HG02973 (cell line): ENCODE measurements around the gene HYDIN.
"Not testable (repeated sequence)": the region's sequence is repeated elsewhere in the genome, so short reads cannot be mapped to it uniquely, and the experiment has no call there.

Experiments used
- ATAC-seq: cut with Tn5 transposase; IDR thresholded peaks from one replicate; pipeline ENCODE4 v1.9.1; 2021; ENCODE audit warnings: moderate library complexity; ENCODE audit not compliant: unreplicated experiment

Gene HYDIN

DNA sequence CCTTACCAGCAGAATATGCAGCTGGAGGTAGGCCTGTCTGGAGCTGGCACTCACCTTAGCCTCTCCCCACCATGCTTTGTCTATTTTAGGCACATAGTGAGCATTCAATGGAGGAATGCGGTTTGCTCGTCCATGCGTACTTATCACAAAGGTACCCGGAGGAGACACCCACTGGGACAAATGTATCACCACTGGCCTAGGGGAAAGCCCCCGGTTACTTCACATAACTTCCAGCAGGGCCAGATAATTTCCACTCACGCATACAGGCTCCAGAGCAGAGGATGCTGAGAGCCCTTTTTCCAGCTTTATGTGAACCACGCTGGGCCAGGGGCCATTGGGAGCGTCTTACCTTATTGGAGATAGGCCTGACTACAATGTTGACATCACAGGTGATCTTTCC lies 348.2 kb downstream of the HYDIN start:
- ATAC-seq = not testable (repeated sequence)

DNA sequence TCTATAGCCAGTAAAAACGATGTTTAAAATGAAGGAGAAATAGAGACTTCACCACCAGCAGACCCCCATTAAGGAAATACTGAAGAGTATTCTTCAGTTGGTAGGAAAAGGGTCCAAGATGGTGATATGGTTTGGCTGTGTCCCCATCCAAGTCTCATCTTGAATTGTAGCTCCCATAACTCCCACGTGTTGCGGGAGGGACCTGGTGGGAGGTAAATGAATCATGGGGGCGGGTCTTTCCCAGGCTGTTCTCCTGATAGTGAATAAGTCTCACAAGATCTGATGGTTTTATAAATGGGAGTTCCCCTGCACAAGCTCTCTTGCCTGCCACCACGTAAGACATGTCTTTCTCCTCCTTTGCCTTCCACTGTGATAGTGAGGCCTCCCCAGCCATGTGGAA lies 352.6 kb downstream of the HYDIN start:
- ATAC-seq = not testable (repeated sequence)

DNA sequence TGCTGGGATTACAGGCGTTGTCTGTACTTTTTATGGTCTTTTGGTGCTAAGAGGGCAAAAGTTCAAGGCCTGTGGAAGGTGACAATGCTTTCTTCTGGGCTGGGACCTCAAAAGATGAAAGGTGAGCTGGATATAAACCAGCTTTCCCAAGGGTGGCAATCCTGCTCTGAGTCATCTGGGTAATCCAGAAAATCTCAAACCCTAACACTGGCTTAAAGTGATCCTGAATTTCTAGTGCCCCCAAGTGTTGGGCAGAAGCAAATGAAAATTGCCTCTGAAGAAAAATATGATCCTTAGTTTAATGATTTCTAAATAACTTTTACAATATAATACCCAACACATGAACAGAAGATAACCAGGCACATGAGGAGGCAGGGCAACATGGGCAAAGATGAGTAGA lies 354.1 kb downstream of the HYDIN start:
- not testable (repeated sequence) for ATAC-seq

DNA sequence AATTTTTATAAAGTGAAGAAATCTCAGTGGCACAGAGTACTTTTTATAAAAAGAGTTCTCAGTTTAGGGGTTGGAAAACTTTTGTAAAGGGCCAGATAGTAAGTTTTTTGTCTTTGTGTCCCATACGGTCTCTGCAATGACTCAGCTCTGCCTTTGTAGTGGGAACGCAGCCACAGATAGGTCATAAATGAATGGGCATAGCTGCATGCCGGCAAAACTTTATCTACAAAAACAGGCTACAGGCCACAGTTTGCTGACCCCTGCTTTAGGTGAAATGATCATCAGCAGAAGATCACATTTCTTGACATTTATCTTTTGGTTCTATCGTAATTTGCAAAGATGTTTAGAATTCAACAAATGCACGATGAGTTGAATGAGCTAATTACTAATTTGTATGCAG lies 365.8 kb downstream of the HYDIN start:
- not testable (repeated sequence) for ATAC-seq

DNA sequence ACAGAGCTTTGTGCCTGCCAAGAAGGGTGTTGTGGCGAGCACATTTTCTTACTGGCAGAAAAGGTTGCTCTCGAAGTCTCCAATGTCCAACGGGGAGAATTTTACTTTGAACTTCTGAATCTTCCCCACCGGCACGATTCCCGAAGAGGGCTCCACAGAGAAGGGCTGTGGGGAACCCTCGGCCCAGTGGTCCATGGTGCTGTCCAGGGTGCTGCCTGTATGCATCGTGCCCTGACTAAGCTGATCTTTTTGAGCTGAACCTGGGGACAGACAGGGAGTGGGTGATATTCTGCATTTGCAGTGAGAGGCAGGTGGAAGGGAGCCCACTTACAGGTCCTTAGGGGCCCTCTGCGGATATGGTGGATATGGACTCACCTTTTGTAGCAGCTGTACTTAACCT lies 368.5 kb downstream of the HYDIN start:
- not testable (repeated sequence) for ATAC-seq

DNA sequence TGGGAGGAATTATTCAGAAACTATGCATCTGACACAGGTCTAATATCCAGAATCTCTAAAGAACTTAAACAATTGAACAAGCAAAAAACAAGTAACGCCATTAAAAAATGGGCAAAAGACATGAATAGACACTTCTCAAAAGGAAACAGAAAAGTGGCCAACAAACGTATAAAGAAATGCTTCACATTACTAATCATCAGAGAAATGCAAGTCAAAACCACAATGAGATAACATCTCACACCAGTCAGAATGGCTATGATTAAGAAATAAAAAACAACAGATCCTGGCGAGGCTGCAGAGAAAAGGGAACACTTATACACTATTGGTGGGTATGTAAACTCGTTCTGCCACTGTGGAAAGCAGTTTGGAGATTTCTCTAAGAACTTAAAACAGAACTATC lies 379.2 kb downstream of the HYDIN start:
- not testable (repeated sequence) for ATAC-seq

DNA sequence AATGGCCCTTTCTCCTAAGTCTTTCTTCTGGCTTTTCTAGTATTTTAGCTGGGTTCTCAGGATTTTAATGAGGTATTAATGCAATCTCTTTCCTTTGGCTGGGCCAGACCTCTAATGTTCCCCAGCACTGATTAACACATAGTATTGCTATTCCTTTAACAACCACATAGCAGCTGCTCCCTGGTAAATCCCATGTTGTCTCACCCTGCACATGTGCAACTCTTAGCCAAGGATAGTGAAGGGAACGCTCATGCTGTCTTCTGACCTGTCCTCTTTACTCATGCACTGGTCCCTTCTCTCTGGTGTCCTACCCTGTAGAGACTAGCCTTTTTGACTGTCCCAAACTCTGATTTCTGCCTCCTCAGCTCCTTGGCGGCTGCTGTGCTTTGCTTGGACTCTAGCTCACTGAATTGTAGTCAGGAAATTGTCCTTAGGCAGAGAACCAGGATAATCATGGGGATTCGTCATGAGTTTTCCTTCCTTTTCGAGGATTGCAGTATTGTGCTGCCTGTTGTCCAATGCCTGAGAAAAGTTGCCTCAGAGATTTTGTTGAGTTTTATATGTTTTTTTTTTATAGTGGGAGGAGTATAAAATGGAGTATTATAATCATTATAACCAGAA lies 406.9 kb downstream of the HYDIN start:
- not testable (repeated sequence) for ATAC-seq

DNA sequence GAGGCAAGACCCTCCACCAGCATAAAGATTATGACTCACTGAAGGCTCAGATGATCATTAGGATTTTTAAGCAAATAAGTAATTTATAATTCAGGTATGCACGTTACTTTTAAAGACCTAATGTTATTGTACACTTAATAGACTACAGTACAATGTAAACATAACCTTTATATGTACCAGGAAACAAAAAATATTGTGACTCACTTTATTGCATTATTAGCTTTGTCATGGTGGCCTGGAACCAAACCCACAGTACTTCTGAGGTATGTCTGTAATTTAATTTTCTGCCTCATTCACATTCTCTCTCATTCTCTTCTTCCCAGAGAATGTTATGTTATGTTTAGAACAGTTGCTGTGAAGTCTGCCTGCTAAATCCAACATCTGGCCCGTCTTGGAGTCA lies 407.8 kb downstream of the HYDIN start:
- not testable (repeated sequence) for ATAC-seq

DNA sequence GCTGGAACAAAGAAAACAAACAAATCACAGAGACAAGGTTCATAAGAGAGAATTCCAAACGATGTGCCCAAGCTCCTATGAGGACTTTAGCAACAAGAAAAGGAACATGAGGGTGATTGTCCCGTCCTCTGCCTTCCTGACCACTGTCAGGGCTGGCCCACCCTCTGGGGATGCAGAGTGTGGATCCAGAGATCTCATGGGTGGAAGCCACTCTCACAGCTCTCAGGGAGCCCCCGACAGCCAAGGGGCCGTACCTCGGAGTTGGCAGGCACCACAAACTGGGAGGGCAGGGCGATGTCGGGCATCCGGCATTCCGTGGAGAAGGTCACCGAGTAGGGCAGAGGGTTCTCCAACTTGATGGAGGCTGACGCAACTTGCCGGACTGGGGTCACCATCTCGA lies 412.4 kb downstream of the HYDIN start:
- not testable (repeated sequence) for ATAC-seq

DNA sequence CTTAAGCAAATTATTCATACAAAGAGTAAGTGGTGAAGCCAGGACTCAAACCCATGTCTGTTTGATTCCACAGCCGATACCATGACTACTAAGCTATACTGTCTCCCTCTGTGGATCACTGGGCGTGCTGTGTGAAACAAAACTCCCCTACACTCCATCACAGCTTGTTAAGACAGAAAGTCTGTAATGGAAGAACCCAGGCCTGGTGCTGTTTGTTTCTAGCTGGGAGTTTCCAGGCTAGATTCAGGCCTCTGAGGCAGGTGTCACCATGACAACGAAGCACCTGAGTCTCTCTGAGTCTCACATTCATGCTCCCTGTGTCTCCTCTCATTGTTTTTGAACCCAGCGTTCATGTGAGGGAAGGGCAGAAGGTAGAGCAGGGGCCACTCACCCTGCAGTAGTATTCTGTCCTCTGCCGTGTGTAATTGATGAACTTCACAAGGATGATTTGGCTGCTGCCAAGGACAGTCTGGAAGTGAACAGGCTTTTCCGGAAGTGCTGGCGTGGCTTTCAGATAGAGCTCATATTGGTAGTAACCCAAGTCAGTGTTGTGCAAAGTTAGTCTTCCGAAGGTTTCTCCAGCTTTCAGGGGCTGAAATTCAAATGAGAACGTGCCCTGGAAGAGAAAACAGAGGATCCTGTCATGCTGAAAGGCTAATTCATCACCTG lies 421.0 kb downstream of the HYDIN start:
- peak; percentile 69 for ATAC-seq

DNA sequence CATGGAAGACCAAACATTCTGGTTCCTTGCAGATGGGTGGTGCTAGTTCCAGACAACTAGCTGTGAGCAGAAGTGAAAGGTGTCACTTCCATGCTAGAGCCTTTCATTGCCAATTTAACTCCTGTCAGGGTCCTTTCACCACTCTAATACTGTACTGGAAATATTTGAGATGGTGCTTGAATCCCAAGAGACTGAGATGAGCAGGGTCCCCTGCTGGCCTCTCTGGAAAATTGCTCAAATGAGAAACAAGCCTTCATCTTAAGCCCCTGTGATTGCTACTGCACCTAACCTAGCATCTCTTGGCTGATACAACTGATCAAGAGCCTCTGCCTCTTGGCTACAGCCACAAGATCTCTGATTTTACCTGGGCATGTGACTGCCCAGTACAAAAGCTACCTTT lies 422.2 kb downstream of the HYDIN start:
- ATAC-seq = no peak

DNA sequence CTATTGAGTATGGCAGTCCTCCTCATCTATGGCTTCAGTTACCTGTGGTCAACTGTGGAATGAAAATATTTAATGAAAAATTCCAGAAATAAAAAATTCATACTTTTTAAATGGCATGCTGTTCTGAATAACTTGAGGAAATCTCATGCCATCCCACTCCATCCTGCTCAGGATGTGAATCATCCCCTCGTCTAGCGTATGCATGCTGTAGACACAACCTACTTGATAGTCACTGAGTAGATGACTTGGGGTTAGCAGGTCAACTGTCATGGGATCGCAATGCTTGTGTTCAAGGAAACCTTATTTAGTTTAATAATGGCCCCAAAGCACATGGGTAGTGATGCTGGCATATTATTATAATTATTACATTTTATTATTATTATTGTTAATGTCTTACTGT lies 424.7 kb downstream of the HYDIN start:
- ATAC-seq = no peak

DNA sequence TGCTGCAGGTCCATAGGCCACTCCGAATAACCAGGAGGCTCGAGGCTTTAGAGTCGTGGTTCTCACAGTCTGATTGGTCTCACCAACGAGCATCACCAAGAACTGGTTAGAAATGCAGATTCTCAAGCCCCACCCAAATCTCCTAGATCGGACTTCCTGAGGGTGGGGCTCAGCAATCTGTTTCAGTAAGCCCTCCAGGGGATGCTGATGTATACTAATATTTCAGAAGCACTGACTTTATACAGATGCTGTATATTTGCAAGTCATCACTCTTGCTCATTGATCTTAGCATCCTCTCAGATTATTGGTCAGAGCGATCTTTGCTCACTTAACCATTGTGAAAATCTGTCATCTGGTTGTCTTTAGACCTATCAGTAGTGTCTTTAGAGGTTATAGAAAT lies 425.1 kb downstream of the HYDIN start:
- ATAC-seq = no peak

DNA sequence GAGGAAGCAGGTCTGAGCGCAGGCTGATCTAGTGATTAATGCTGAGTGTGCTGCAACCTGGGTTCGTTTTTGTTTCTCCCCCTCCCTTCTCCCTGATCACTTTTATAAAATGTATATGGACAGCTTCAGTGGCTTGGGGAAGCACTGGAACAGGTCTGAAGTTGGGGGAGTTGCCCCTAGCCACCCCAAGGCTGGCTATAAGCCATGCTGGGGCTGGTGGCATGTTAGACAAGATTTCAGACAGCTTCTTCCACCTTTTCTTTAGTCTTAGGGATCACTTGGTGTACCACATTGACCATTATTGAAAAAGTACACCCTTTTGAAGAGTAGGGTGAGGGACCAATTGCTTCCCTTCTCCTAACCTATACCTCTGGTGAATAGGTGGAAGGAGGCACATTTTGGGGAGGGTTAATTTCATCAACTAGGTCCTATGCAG lies 425.8 kb downstream of the HYDIN start:
- no peak for ATAC-seq

DNA sequence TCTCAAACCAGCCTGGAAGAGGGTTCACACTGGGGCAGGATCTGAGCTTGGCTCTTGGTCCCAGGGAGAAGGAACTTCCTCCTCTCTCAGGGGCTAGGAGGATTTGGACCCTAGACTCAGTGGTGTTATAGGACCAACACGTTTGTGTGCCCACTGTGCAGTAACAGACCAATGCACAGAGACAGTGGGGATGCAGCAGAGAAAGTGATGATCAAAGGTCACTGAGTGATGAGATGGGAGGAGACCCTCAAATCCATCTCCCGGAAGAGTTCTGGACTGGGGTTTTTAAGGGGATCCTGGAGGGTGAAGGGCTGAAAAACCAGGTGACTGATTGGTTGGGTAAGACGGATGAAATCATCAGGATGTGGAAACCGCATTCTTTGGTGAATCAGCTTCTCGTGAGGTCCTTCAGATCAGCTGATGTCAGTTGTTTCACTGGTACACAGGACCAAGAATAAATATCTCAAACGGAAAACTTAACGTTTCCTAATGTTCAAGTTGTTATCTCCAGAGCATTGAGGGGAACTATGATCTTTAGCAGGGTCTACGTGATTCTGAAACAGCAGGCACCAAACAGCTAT lies 426.3 kb downstream of the HYDIN start:
- no peak for ATAC-seq

DNA sequence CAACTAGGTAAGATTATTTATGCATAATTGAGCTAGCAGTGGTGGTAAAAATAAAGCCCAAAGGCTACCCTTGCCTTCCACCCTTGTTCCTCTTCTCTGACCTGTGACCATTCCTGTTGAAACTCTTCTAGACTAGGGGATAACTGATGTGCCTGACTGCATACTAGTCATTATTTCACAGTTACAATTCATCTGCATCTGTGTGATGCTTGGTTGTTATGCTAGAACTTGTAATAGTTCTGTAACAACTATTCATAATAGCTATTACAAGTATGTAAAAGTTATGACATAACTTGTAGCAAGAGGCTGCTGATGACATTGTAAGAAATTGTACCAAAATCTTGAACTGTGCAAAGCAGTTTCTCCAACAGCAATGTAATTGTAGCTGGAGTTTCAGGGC lies 427.2 kb downstream of the HYDIN start:
- ATAC-seq = no peak

DNA sequence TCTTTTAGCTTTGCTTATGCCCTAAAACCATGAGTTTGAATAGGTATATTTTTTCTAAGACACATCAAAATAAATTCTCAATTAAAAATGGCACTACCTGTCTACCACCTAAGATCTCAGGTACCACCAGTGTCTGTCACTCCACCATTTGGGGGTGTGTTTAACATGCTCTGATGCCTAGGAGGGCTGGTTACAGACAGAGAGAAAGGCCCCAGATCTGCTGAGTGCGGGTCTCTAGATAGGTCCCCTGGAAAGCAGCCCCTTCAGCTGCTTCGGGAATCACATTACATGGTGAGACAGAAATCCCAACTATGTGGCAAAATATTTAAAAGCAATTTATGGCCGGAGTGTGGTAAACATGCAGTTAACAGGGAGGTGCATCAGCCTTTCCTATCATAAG lies 428.9 kb downstream of the HYDIN start:
- ATAC-seq = no peak

DNA sequence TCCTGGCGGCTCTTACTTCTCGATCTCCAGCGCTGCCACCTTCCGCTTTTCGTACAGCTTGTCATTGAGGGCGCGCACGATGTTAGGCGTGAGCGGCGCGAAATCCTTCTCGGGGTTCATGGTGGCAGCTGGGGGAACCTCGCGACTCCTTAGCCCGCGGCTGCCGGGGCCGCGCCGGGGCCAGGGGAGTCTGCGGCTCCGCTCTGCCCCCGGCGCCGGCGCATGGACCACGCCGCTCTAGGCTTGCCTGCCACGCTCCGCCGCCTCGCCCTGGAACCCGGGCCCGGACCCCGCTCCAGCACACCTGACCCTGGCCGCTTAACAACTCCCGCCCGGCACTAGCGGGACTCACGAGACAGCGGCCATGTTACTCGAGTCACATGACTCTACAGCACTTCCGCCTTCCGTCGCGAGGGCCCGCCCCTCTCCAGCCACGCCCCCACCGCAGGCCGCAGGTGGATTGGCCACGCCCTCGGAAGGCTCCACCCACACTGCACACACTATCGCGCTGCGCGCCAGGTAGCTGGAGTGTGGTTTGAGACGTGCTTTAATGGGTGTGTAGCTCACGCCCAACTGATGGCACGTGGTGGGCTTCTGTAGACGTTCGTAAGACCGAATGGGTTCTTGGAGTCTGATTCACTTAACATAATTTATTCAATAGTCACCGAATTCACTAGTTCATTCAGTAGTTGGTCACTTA lies 429.6 kb downstream of the HYDIN start, which contains the start of gene VAC14:
Gene VAC14, minus strand, starts transcription at position 378 of the 700 bp plus-strand sequence. Its CDS starts 258 bp downstream, at position 120.
- peak; percentile 93 for ATAC-seq

DNA sequence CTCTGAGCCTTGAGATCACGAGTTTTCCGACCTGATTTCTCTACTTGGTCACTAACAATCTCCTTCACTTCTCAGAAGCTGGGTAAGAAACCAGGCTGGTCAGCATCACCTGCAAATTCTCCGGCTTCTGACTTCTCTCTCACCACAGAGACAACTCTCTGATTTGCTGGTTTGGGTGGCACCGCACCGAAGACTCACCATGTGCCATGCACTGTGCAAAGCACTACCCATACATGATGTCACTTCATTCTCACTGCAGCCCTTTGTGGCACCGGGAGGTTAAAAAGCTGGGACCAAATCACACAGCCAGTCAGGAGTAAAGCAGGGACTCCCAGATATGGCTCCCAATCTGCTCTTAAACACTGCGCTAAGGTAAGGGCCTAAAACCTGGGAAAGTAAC lies 430.2 kb downstream of the HYDIN start:
- no peak for ATAC-seq

DNA sequence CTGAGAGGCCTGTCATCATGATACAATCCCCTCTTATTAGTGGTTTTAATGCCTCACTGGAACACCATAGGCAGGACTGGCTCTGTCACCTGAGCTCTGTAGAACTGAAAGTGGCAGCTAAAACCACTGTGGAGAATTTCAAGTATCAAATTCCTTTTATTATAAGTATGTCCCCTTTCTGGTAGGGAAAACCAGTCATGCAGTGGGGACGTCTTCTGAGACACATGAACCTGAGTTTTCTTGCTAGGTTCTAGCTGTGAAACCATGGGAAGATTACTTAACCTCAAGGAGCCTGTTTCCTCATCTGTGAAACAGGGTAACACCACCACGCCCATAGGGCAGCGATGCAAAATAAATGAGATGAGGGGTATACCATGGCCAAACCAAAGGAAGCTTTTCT lies 434.2 kb downstream of the HYDIN start:
- no peak for ATAC-seq

DNA sequence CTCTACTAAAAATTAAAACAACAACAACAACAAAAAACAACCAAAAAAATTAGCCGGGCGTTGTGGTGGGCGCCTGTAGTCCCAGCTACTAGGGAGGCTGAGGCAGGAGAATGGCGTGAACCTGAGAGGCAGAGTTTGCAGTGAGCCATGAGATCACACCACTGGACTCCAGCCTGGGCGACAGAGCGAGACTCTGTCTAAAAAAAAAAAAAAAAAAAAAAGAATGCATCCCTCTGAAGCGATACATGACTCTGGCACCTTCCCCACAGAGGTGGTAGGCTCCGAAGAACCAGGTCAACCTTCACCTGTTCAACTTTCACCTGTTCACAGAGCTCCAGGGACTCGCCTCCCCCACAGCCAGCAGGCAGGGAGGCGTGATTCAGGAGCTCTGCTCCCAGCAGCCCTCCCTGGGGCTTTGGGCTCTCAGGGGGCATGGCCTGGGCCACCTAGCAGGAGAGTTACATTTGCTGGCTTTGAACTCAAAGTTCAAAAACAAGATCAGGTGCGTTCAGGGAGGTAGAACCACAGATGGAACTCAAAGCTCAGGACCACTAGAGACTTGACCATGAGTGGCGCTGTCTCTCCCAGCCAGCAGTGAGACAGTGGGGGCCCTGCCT lies 435.1 kb downstream of the HYDIN start:
- no peak for ATAC-seq
